Measurements from ENCODE around the gene IL17RE.

GRCh38 chr3:9888540-9888939, 14.1 kb upstream of the IL17RE start:
- TF ChIP-seq POLR2AphosphoS5 (IDR thresholded peaks at IDR 0.05) (no peak), POLR2A (IDR thresholded peaks at IDR 0.05) (no peak), EP300 (IDR thresholded peaks at IDR 0.05) (no peak)
- TF ChIP-seq, protein P1, sequence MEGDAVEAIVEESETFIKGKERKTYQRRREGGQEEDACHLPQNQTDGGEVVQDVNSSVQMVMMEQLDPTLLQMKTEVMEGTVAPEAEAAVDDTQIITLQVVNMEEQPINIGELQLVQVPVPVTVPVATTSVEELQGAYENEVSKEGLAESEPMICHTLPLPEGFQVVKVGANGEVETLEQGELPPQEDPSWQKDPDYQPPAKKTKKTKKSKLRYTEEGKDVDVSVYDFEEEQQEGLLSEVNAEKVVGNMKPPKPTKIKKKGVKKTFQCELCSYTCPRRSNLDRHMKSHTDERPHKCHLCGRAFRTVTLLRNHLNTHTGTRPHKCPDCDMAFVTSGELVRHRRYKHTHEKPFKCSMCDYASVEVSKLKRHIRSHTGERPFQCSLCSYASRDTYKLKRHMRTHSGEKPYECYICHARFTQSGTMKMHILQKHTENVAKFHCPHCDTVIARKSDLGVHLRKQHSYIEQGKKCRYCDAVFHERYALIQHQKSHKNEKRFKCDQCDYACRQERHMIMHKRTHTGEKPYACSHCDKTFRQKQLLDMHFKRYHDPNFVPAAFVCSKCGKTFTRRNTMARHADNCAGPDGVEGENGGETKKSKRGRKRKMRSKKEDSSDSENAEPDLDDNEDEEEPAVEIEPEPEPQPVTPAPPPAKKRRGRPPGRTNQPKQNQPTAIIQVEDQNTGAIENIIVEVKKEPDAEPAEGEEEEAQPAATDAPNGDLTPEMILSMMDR (IDR thresholded peaks at IDR 0.05) = no peak
